Measurements from ENCODE around the gene LRRC4C. TPM values are rescaled to one million over a fixed set of nuclear protein-coding genes. Genes with fewer than 3 reads are reported as not detected.

Gene LRRC4C
- total and polyA plus RNA-seq, 2 experiments from 2014 or later = 0.35 to 1.1 TPM

- no peak overlapping the region for H2AFZ ChIP-seq
These were observed 401.3 kb downstream of the LRRC4C start for GRCh38 chr11:41058138-41058537.

GRCh38 chr11:41056892-41057569 lies 402.4 kb downstream of the LRRC4C start:
- no peak overlapping the region for H3K4me2 ChIP-seq
- H3K27ac Mint-ChIP-seq = no peak overlapping the region
- ATAC-seq = no peak
- TF ChIP-seq POLR2AphosphoS5 (IDR thresholded peaks at IDR 0.05; ENCODE audit: low read depth) (no peak), JUNB (IDR thresholded peaks at IDR 0.05; ENCODE audit: unreplicated experiment) (no peak), REST (IDR thresholded peaks at IDR 0.05; ENCODE audit: unreplicated experiment) (no peak), ETS1 (IDR thresholded peaks at IDR 0.05) (no peak), CTCF (conservative IDR thresholded peaks at IDR 0.05; ENCODE audit: low read depth in 2 of 2) (no peak), ZNF114 (CRISPR knock-in tag; IDR thresholded peaks at IDR 0.05) (no peak)

More at GRCh38 chr11:41058138-41058537, 401.3 kb downstream of the LRRC4C start:
- ATAC-seq (no peak), DNase-seq (ENCODE audit: low spot score) (no peak)
- H3K9me3 Mint-ChIP-seq = no peaks in the 10 kb centered on the region; the same call in 2 of the 3 replicates
- Histone ChIP-seq H4K20me1 (replicated peaks; ENCODE audit: insufficient read depth) (no peaks in the 10 kb centered on the region), H3K4me1 (ENCODE audit: insufficient read depth) (peaks cover 4% of the 10 kb centered on the region; the same call in 1 of the 2 replicates), H3K9me2 (ENCODE audit: insufficient read depth) (no peaks in the 10 kb centered on the region; the same call in 1 of the 2 replicates), H3K4me2 (no peak overlapping the region), H3K27me3 (ENCODE audit: insufficient read depth) (no peaks in the 10 kb centered on the region), H3K4me3 (no peak overlapping the region), H3F3A (replicated peaks; ENCODE audit: low read depth) (no peaks in the 10 kb centered on the region), H3K79me2 (replicated peaks; ENCODE audit: insufficient read depth) (no peaks in the 10 kb centered on the region), H3K27ac (ENCODE audit: low read depth) (no peak overlapping the region), H3K36me3 (ENCODE audit: insufficient read depth) (no peaks in the 10 kb centered on the region)
- peaks cover 12% of the 10 kb centered on the region; the same call in 2 of the 3 replicates for H3K4me1 Mint-ChIP-seq
- H3K36me3 Mint-ChIP-seq (ENCODE audit: low read depth) = no peaks in the 10 kb centered on the region
- H3K4me3 Mint-ChIP-seq = no peak overlapping the region
- no peak overlapping the region for H3K27ac Mint-ChIP-seq
- no peaks in the 10 kb centered on the region for H3K27me3 Mint-ChIP-seq (ENCODE audit: insufficient read depth, low read depth, poor library complexity)
- no peak for TF ChIP-seq ETS1 (IDR thresholded peaks at IDR 0.05)
- TF ChIP-seq EZH2phosphoT487 (IDR thresholded peaks at IDR 0.05; ENCODE audit: unreplicated experiment) = no peak
- TF ChIP-seq JUNB (IDR thresholded peaks at IDR 0.05; ENCODE audit: unreplicated experiment) = no peak
- TF ChIP-seq STAT1 (IDR thresholded peaks at IDR 0.05; ENCODE audit: unreplicated experiment) = no peak
- no peak for TF ChIP-seq CTCF (conservative IDR thresholded peaks at IDR 0.05; ENCODE audit: low read depth in 2 of 2)
- TF ChIP-seq NANOG (IDR thresholded peaks at IDR 0.05; ENCODE audit: borderline replicate concordance) = no peak
- no peak for TF ChIP-seq POLR2AphosphoS5 (IDR thresholded peaks at IDR 0.05; ENCODE audit: low read depth)
- no peak for TF ChIP-seq EZH2 (IDR thresholded peaks at IDR 0.05; ENCODE audit: low read depth, unreplicated experiment)

More at GRCh38 chr11:41056892-41057569, 402.4 kb downstream of the LRRC4C start:
- Histone ChIP-seq H3K4me3 (no peak overlapping the region), H3K4me1 (ENCODE audit: insufficient read depth) (peaks cover 4% of the 10 kb centered on the region; the same call in 1 of the 2 replicates), H3K27me3 (ENCODE audit: insufficient read depth) (no peaks in the 10 kb centered on the region), H3F3A (replicated peaks; ENCODE audit: low read depth) (no peaks in the 10 kb centered on the region), H3K79me2 (replicated peaks; ENCODE audit: insufficient read depth) (no peaks in the 10 kb centered on the region), H4K20me1 (replicated peaks; ENCODE audit: insufficient read depth) (no peaks in the 10 kb centered on the region), H2AFZ (no peak overlapping the region), H3K36me3 (ENCODE audit: insufficient read depth) (no peaks in the 10 kb centered on the region), H3K27ac (ENCODE audit: low read depth) (no peak overlapping the region), H3K9me2 (ENCODE audit: insufficient read depth) (no peaks in the 10 kb centered on the region; the same call in 1 of the 2 replicates)
- Mint-ChIP-seq H3K9me3 (no peaks in the 10 kb centered on the region; the same call in 2 of the 3 replicates), H3K27me3 (ENCODE audit: insufficient read depth, low read depth, poor library complexity) (no peaks in the 10 kb centered on the region), H3K4me1 (peaks cover 12% of the 10 kb centered on the region; the same call in 2 of the 3 replicates), H3K36me3 (ENCODE audit: low read depth) (no peaks in the 10 kb centered on the region), H3K4me3 (no peak overlapping the region)
- no peak for DNase-seq (ENCODE audit: low spot score)

All from GM23338 (cell line).